Progenitor cell of endocrine pancreas (in vitro differentiated cells): ENCODE measurements around the gene MTHFSD. TPM values are rescaled to one million over a fixed set of nuclear protein-coding genes. Genes with fewer than 3 reads are reported as not detected.

Source experiments
- DNase-seq: peaks from one replicate; pipeline ENCODE4 v3.0.0; 2021; ENCODE audit warnings: low spot score; ENCODE audit not compliant: unreplicated experiment
- H3K27ac Mint-ChIP-seq: 2 replicates; pipeline ENCODE4 v1.8.0; 2021; ENCODE audit warnings: mild to moderate bottlenecking, moderate library complexity, mixed read lengths
- H3K27me3 Mint-ChIP-seq: 2 replicates; pipeline ENCODE4 v1.8.0; 2021; ENCODE audit warnings: mixed read lengths
- H3K36me3 Mint-ChIP-seq: 2 replicates; pipeline ENCODE4 v1.8.0; 2022; ENCODE audit warnings: mixed read lengths; ENCODE audit not compliant: insufficient read depth
- H3K4me1 Mint-ChIP-seq: 2 replicates; pipeline ENCODE4 v1.8.0; 2021; ENCODE audit warnings: low read depth, mixed read lengths
- H3K4me3 Mint-ChIP-seq: 2 replicates; pipeline ENCODE4 v1.8.0; 2021; ENCODE audit warnings: low read depth, mild to moderate bottlenecking, moderate library complexity, mixed read lengths
- H3K9me3 Mint-ChIP-seq: 2 replicates; pipeline ENCODE4 v1.8.0; 2021; ENCODE audit warnings: low read depth, mixed read lengths
- total RNA-seq: library from RNA; stranded (reverse); gene quantifications from 2 replicates; pipeline ENCODE4 v1.2.1, GENCODE V29; 2021
- TF ChIP-seq, protein P1 (sequence below): fragments of 200-600 bp; sonication (generic); IDR thresholded peaks from one replicate; pipeline ENCODE4 v1.5.0; 2021; ENCODE audit warnings: antibody characterized with exemption, mild to moderate bottlenecking; ENCODE audit not compliant: unreplicated experiment

Gene MTHFSD
- total RNA-seq, 1 donor from 2014 or later, result 21.8 TPM

DNA sequence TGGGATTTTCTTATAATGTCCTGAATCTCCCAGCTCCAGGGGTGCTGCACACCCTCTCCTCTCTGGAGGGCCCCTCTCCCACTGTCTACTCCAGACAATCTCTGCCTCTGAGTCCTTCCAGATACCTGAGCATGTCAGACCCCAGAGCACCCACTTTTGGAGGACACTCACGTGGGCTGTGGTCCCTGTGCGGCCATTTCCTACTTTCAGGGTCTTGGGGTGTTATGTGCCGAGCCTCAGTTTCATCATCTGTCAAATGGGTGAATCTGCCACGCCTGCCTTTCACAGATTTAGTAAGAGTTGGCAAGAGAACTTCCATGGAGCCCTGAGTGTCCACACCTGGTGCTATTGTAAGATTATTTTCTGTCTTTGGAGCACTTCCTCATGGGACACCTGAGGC is 19.6 kb upstream of the MTHFSD start:
- Mint-ChIP-seq H3K4me1 (peaks cover 14% of the 10 kb centered on the region), H3K27me3 (peaks cover 93% of the 10 kb centered on the region), H3K4me3 (no peak overlapping the region), H3K36me3 (no peaks in the 10 kb centered on the region), H3K27ac (no peak overlapping the region), H3K9me3 (no peaks in the 10 kb centered on the region)
- no peak for DNase-seq
- TF ChIP-seq, protein P1, sequence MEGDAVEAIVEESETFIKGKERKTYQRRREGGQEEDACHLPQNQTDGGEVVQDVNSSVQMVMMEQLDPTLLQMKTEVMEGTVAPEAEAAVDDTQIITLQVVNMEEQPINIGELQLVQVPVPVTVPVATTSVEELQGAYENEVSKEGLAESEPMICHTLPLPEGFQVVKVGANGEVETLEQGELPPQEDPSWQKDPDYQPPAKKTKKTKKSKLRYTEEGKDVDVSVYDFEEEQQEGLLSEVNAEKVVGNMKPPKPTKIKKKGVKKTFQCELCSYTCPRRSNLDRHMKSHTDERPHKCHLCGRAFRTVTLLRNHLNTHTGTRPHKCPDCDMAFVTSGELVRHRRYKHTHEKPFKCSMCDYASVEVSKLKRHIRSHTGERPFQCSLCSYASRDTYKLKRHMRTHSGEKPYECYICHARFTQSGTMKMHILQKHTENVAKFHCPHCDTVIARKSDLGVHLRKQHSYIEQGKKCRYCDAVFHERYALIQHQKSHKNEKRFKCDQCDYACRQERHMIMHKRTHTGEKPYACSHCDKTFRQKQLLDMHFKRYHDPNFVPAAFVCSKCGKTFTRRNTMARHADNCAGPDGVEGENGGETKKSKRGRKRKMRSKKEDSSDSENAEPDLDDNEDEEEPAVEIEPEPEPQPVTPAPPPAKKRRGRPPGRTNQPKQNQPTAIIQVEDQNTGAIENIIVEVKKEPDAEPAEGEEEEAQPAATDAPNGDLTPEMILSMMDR, result no peak

DNA sequence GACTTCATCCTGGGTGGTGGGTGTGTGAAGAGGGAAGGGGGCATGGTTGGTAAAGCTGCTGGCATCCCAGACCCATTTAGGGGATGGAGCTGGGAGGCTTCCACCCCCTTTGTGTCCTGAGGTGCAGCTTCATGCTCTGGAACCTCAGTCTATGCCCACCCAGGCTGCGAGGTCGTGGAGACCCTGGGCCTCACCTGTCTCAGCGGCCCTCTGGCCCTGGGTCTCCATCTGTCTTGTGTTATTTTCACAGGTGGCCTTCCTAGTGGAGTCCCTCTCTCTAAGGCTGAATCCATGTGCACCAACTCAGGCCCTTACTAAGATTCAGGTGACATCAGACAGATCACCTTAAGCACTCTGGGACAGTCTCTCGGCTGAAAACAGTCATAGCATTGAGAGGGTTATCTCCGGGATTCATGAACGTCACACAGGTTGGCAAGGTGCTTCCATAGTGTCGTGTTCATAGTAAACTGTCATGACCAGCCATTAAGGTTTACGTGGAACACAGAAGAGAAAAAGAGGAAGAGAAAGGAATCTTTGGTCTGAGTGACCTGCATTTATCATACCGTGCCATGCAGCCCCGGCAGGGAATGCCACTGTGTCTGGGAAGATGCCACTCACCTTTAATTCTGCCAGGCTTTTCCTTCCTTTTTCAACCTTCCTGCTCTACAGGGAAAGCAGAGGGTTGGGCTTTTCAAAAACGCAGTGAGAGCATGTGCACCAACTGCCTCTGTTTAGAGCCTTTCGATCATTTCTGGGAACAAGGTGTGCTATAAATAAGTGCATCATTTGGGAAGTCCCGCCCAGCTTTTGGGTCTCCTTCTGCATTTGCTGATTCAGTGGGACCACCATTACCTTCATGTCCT is 18.8 kb upstream of the MTHFSD start:
- peaks cover 97% of the 10 kb centered on the region for H3K27me3 Mint-ChIP-seq
- TF ChIP-seq, protein P1, result no peak
- peaks cover 12% of the 10 kb centered on the region for H3K4me1 Mint-ChIP-seq
- no peaks in the 10 kb centered on the region for H3K36me3 Mint-ChIP-seq
- no peak overlapping the region for H3K4me3 Mint-ChIP-seq
- H3K27ac Mint-ChIP-seq, result no peak overlapping the region
- H3K9me3 Mint-ChIP-seq, result no peaks in the 10 kb centered on the region
- DNase-seq, result no peak

DNA sequence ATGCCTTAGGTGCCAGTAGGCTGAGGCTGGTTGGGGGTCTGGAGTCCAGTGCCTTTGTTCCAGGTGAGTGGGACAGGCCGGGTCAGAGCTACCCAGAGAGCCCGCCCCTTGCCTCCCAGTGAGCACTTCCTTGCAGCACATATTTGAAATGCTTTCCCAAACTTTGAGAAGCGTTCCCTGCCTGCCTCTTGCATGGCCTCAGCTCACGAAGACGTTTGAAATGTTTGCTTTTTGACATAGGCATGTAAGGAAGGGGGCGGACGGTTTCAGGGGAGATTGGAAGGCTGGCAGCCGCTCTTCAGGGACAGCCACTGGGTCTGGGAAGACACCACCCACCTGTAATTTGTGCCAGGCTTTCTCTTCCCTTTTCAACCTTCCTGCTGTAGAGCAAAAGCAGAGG is 18.2 kb upstream of the MTHFSD start:
- Mint-ChIP-seq H3K27me3 (peaks cover 94% of the 10 kb centered on the region), H3K4me3 (no peak overlapping the region), H3K27ac (no peak overlapping the region), H3K9me3 (no peaks in the 10 kb centered on the region), H3K4me1 (peaks cover 9% of the 10 kb centered on the region), H3K36me3 (no peaks in the 10 kb centered on the region)
- TF ChIP-seq, protein P1, result no peak
- no peak for DNase-seq

DNA sequence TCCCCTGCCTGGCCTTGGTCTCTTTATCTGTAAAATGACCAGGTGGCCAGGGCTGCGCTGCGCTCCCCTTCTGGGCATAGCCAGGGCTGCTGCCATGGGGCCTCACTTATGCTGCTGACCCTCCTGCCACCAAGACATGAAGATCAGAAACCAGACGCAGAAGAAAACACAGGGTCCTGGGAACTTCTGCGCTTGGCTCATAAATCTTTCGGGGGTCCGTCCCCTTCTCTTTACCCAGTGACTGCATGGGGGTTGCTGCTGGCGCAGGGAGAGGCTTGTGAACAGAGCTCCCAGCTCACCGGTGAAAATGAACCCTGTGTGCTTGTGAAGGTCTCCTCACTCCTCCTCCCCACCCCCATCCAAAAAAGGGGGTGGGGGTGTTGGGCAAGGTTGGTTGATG is 17.6 kb upstream of the MTHFSD start:
- Mint-ChIP-seq H3K27ac (no peak overlapping the region), H3K9me3 (no peaks in the 10 kb centered on the region), H3K4me3 (no peak overlapping the region), H3K27me3 (peaks cover 89% of the 10 kb centered on the region), H3K4me1 (peaks cover 6% of the 10 kb centered on the region), H3K36me3 (no peaks in the 10 kb centered on the region)
- TF ChIP-seq, protein P1, result no peak
- DNase-seq, result no peak

DNA sequence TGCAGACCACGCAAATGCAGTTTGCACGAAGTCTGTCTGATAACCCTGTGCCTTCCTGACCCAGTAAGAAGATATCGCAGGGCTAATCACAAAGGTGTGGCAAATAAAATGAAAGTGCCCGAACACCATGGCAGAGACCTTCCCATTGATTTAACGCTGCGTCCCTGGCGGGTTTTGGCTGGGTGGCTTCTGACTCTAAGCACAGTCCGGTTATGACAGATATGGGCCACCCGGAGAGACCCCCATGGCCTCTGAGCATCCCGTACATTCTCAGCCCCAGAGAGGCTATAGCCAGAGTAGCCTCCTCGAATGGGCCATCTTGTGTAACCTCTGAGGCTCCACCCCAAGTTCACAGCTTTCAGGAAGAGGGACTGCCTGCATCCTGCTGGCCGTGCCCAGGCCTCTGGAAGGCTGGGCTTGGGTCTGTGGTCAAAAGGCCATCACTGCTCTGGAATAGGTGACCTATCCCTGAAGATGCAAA is 17.0 kb upstream of the MTHFSD start:
- Mint-ChIP-seq H3K4me1 (peaks cover 6% of the 10 kb centered on the region), H3K27me3 (peaks cover 89% of the 10 kb centered on the region)
- DNase-seq, result no peak

More for the DNA sequence above, 17.0 kb upstream of the MTHFSD start:
- Mint-ChIP-seq H3K27ac (no peak overlapping the region), H3K36me3 (no peaks in the 10 kb centered on the region), H3K4me3 (no peak overlapping the region), H3K9me3 (no peaks in the 10 kb centered on the region)
- TF ChIP-seq, protein P1, result no peak
